ENCODE data around the gene RPRML.

RPRML gene

DNA sequence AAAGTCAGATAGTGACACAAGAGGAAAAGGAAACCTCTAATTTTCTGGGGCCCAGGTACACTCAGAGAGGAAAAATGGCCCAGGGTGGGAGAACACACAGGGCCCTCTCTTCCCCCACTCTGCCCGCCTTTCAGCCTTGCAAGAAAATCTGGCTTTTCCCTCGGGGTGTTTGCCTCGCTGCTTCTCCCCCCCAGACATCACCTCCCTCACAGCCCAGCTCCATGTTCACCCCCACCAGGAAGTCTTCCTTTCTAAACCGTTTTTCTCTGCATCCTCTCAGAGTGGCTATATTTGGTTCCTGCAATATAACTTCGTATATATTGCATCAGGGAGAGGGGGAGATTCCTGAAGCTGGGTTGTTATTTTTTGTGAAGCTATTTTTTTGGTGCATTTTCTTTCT, 27.3 kb downstream of the RPRML start:
- H3K4me1 ChIP-seq (ENCODE audit: insufficient read depth, insufficient read length): peaks cover 4% of the 10 kb centered on the region
- no peak for TF ChIP-seq SUZ12 (IDR thresholded peaks at IDR 0.05; ENCODE audit: extremely low read depth, insufficient read depth, insufficient read length)
- no peak for TF ChIP-seq YY1 (IDR thresholded peaks at IDR 0.05; ENCODE audit: insufficient read depth, insufficient read length)
- no peak for TF ChIP-seq ZNF274 (IDR thresholded peaks at IDR 0.05; ENCODE audit: low read depth, low read length)
- no peak overlapping the region for H3K4me3 ChIP-seq (ENCODE audit: insufficient read length, low read depth)
- no peak for DNase-seq (ENCODE audit: low read depth, low spot score)
- no peak overlapping the region for H3K9ac ChIP-seq (ENCODE audit: insufficient read length, low read depth)
- H3K9me3 ChIP-seq (ENCODE audit: insufficient read depth, low read length): no peaks in the 10 kb centered on the region
- H3K36me3 ChIP-seq (ENCODE audit: insufficient read depth, insufficient read length, low read length): peaks cover 33% of the 10 kb centered on the region
- H3K27me3 ChIP-seq (ENCODE audit: insufficient read depth, insufficient read length): no peaks in the 10 kb centered on the region

DNA sequence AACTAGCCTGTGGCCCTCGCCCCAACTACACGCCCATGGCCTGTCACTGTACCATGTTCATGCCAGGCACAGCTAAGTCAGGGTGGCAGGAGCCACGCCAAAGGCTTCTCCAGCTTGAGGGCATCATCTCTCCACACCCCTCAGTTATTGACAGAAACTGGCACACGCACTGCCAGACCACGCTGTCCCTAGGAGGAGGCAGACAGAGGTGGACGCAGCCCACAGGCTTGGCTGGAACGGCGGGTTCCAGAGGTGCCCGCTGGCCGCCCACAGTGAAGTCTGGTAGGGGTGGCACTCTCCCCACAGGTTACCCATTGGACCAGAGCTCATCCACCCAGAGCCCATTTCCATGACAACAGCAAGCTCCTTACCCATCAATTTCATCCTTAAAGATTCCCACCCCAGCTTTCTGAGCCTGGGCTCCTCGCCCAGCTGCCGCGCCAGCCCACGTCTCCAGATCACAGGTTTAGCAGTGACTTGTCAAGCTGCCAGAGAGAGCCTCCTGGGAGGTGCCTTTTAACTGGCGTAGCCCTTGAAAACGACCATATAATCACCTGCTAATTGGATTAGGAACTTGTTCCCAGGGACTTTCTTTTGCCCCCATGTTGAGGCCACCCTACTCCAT, 27.9 kb downstream of the RPRML start:
- Histone ChIP-seq H3K4me3 (ENCODE audit: insufficient read length, low read depth) (no peak overlapping the region), H3K36me3 (ENCODE audit: insufficient read depth, insufficient read length, low read length) (peaks cover 33% of the 10 kb centered on the region), H3K9me3 (ENCODE audit: insufficient read depth, low read length) (no peaks in the 10 kb centered on the region), H3K4me1 (ENCODE audit: insufficient read depth, insufficient read length) (peaks cover 4% of the 10 kb centered on the region), H3K9ac (ENCODE audit: insufficient read length, low read depth) (no peak overlapping the region), H3K27me3 (ENCODE audit: insufficient read depth, insufficient read length) (no peaks in the 10 kb centered on the region)
- TF ChIP-seq SUZ12 (IDR thresholded peaks at IDR 0.05; ENCODE audit: extremely low read depth, insufficient read depth, insufficient read length) (no peak), ZNF274 (IDR thresholded peaks at IDR 0.05; ENCODE audit: low read depth, low read length) (no peak), YY1 (IDR thresholded peaks at IDR 0.05; ENCODE audit: insufficient read depth, insufficient read length) (no peak)
- no peak for DNase-seq (ENCODE audit: low read depth, low spot score)

DNA sequence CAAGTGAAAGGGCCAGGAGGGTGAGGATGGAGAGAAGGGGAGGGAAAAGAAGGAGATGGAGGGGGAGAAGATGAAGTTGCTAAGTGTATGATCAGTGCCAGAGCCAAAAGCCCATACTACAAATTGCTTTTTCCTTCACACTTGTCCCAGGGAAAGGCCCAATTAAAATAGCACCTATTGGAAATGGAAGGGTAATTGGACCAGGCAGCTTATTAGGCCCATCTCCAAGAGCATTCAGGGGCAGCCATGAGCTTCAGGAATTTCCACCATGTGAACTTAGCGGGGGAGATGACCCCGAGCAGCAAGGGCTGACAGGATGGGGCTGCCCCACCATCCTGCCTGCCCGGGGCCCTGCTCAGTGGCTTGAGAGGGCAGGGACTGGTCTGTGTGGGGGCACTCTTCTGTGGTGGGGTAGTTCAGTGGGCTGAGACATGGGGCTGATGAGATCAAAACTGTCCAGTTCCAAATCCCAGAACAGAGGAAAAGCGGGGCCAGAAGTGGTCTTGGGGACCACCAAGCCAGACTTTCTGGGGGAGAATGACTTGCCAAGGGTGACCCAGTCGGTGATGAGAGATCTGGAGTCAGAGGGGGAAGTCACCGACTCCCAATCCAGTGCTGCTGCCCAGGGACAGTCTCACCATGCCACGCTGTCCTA, 28.6 kb downstream of the RPRML start:
- Histone ChIP-seq H3K9me3 (ENCODE audit: insufficient read depth, low read length) (no peaks in the 10 kb centered on the region), H3K36me3 (ENCODE audit: insufficient read depth, insufficient read length, low read length) (peaks cover 27% of the 10 kb centered on the region), H3K4me3 (ENCODE audit: insufficient read length, low read depth) (no peak overlapping the region), H3K9ac (ENCODE audit: insufficient read length, low read depth) (no peak overlapping the region), H3K27me3 (ENCODE audit: insufficient read depth, insufficient read length) (no peaks in the 10 kb centered on the region), H3K4me1 (ENCODE audit: insufficient read depth, insufficient read length) (peaks cover 7% of the 10 kb centered on the region)
- no peak for DNase-seq (ENCODE audit: low read depth, low spot score)
- TF ChIP-seq ZNF274 (IDR thresholded peaks at IDR 0.05; ENCODE audit: low read depth, low read length) (no peak), YY1 (IDR thresholded peaks at IDR 0.05; ENCODE audit: insufficient read depth, insufficient read length) (no peak), SUZ12 (IDR thresholded peaks at IDR 0.05; ENCODE audit: extremely low read depth, insufficient read depth, insufficient read length) (no peak)

DNA sequence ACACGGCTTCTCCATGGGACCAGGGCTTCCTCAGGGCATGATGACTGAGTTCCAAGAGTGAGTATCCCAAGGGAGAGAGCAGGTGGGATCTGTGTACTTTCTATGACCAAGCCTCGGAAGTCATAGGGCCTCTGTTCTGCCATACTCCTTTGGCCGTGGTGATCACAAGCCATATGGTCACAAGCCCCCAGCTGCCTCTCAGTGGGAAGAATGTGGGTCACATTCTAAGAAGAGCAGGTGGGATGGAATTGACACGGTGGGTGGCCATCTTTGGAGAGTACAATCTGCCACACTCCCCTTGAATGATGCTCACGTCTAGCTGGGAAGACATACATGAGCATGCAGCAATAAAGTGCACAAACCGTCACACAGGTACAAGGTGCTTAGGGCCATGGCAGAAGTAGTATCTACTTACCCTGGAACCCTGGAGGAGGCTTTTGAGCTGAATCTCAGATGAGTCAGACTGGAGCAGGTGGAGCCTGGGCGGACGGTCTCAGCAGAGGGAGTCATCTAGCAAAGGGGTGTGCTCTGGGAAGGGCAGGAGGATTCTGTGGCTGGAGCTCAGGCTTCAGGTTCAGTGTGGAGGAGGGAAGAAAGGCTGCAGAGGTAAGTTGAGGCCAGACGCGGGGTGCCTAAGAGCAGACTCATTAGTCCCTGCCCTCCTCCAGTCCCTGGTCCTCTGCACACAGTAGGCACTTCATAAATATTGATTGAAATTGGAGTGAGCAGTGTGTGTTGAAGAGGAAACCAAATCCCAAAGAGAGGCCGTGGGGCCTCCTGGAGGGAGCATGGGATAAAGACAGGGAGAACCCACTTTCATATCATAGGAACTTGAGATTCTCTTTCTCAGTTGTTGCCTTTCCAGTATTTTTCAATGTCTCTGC, 29.5 kb downstream of the RPRML start:
- DNase-seq (ENCODE audit: low read depth, low spot score): no peak
- TF ChIP-seq YY1 (IDR thresholded peaks at IDR 0.05; ENCODE audit: insufficient read depth, insufficient read length) (no peak), ZNF274 (IDR thresholded peaks at IDR 0.05; ENCODE audit: low read depth, low read length) (no peak), SUZ12 (IDR thresholded peaks at IDR 0.05; ENCODE audit: extremely low read depth, insufficient read depth, insufficient read length) (no peak)
- Histone ChIP-seq H3K4me3 (ENCODE audit: insufficient read length, low read depth) (no peak overlapping the region), H3K4me1 (ENCODE audit: insufficient read depth, insufficient read length) (peaks cover 10% of the 10 kb centered on the region), H3K9ac (ENCODE audit: insufficient read length, low read depth) (no peak overlapping the region), H3K9me3 (ENCODE audit: insufficient read depth, low read length) (no peaks in the 10 kb centered on the region), H3K36me3 (ENCODE audit: insufficient read depth, insufficient read length, low read length) (peaks cover 26% of the 10 kb centered on the region), H3K27me3 (ENCODE audit: insufficient read depth, insufficient read length) (no peaks in the 10 kb centered on the region)

DNA sequence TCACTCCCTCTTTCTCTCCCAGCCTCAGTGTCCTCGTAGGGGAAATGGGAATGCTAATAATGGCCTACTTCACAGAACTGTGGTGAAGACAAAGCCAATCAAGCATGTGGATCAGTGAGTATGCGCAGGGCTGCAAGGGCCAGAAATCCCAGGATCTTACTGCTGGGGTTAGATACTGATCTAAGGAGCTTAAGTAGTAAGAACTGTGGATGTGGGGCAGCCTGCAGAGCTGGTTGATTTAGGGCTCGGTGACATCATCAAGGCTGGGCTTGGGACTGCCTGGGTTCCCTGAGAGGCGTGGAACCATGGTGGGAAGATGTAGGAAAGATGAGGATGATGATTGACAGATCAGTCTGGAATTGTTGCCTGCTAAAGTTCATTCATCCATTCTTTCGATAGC, 30.5 kb downstream of the RPRML start:
- Histone ChIP-seq H3K4me1 (ENCODE audit: insufficient read depth, insufficient read length) (peaks cover 19% of the 10 kb centered on the region), H3K9ac (ENCODE audit: insufficient read length, low read depth) (no peak overlapping the region), H3K4me3 (ENCODE audit: insufficient read length, low read depth) (no peak overlapping the region), H3K36me3 (ENCODE audit: insufficient read depth, insufficient read length, low read length) (peaks cover 26% of the 10 kb centered on the region), H3K9me3 (ENCODE audit: insufficient read depth, low read length) (no peaks in the 10 kb centered on the region), H3K27me3 (ENCODE audit: insufficient read depth, insufficient read length) (no peaks in the 10 kb centered on the region)
- TF ChIP-seq SUZ12 (IDR thresholded peaks at IDR 0.05; ENCODE audit: extremely low read depth, insufficient read depth, insufficient read length) (no peak), ZNF274 (IDR thresholded peaks at IDR 0.05; ENCODE audit: low read depth, low read length) (no peak), YY1 (IDR thresholded peaks at IDR 0.05; ENCODE audit: insufficient read depth, insufficient read length) (no peak)
- DNase-seq (ENCODE audit: low read depth, low spot score): no peak

DNA sequence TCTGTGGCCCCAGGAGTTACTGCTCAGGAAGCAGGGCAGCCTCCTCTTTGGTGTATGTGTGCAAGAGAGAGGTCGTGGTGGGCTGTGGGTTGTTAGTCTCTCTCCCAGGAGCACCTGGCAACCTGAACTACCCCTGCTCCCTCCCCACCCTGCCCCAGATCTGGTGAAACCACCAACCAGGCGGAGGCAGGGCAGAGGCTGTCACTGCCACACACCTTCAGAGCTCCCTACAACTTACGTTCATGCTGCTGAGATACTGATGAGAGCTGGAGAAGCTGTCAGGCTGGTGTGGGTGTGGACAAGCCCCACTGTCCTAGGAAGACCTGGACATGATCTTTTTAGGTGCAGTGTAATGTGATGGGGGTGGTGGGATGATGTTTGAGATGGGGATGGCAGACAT, 31.8 kb downstream of the RPRML start:
- Histone ChIP-seq H3K9me3 (ENCODE audit: insufficient read depth, low read length) (no peaks in the 10 kb centered on the region), H3K4me1 (ENCODE audit: insufficient read depth, insufficient read length) (peaks cover 27% of the 10 kb centered on the region), H3K4me3 (ENCODE audit: insufficient read length, low read depth) (no peak overlapping the region), H3K36me3 (ENCODE audit: insufficient read depth, insufficient read length, low read length) (peaks cover 21% of the 10 kb centered on the region), H3K9ac (ENCODE audit: insufficient read length, low read depth) (no peak overlapping the region), H3K27me3 (ENCODE audit: insufficient read depth, insufficient read length) (no peaks in the 10 kb centered on the region)
- TF ChIP-seq SUZ12 (IDR thresholded peaks at IDR 0.05; ENCODE audit: extremely low read depth, insufficient read depth, insufficient read length): no peak
- TF ChIP-seq ZNF274 (IDR thresholded peaks at IDR 0.05; ENCODE audit: low read depth, low read length): no peak
- no peak for TF ChIP-seq YY1 (IDR thresholded peaks at IDR 0.05; ENCODE audit: insufficient read depth, insufficient read length)
- no peak for DNase-seq (ENCODE audit: low read depth, low spot score)

DNA sequence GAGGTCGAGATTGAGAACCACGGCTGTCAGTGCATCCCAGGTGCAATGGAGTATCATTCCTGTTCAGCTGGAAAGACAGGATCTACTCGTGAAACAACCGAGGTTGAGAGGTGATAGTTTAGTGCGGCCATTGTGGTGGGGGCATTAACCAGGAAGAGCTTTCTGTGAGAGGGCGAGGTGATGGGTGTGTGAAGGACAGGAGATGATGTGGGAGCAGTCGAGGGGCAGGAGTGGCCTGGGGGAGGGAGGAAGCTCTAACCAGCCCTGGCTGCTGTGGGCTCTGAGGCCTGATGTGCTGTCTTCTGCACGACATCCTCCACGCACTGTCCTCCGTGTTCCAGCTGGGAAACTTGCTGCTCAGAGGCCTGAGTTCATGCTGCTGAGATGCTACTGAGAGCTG, 34.1 kb downstream of the RPRML start:
- Histone ChIP-seq H3K9me3 (ENCODE audit: insufficient read depth, low read length) (no peaks in the 10 kb centered on the region), H3K4me1 (ENCODE audit: insufficient read depth, insufficient read length) (peaks cover 24% of the 10 kb centered on the region), H3K9ac (ENCODE audit: insufficient read length, low read depth) (no peak overlapping the region), H3K36me3 (ENCODE audit: insufficient read depth, insufficient read length, low read length) (peaks cover 38% of the 10 kb centered on the region), H3K4me3 (ENCODE audit: insufficient read length, low read depth) (no peak overlapping the region), H3K27me3 (ENCODE audit: insufficient read depth, insufficient read length) (no peaks in the 10 kb centered on the region)
- TF ChIP-seq YY1 (IDR thresholded peaks at IDR 0.05; ENCODE audit: insufficient read depth, insufficient read length): no peak
- TF ChIP-seq SUZ12 (IDR thresholded peaks at IDR 0.05; ENCODE audit: extremely low read depth, insufficient read depth, insufficient read length): no peak
- TF ChIP-seq ZNF274 (IDR thresholded peaks at IDR 0.05; ENCODE audit: low read depth, low read length): no peak
- DNase-seq (ENCODE audit: low read depth, low spot score): no peak
